Activated CD8-positive, alpha-beta memory T cell treated with anti-CD3 and anti-CD28 coated beads for 4 hours (primary cell): ENCODE measurements around the gene IFNA8.
A peak's percentile ranks its signal among the peaks of the same experiment; 100 is the strongest.
"Not testable (repeated sequence)": the region's sequence is repeated elsewhere in the genome, so short reads cannot be mapped to it uniquely, and the experiment has no call there.

Source experiments
- DNase-seq, 2 donors: peaks; one replicate each; pipeline ENCODE4 v3.0.0-alpha.2; 2020; ENCODE audit warnings: low read depth in 2 of 2

IFNA8 gene

DNA sequence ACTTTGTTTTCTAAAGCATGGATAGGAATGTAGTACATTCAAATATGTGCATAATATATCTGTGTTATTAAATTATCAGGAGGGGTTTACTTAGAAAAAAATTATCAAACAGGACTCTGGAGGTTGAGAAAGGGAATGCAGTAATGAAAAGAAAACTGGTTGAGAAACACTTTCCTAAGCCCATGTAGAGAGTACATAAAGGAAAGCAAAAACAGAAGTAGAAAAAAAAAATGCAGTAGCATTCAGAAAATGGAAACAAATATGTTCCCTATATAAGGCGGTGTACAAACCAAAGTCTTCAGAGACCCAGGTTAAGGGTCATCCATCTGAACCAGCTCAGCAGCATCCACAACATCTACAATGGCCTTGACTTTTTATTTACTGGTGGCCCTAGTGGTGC is at the start of gene IFNA8:
Gene IFNA8, plus strand, starts transcription at position 301 of the 400 bp plus-strand sequence. Its CDS starts 60 bp downstream, at position 361.
- DNase-seq: no peak

DNA sequence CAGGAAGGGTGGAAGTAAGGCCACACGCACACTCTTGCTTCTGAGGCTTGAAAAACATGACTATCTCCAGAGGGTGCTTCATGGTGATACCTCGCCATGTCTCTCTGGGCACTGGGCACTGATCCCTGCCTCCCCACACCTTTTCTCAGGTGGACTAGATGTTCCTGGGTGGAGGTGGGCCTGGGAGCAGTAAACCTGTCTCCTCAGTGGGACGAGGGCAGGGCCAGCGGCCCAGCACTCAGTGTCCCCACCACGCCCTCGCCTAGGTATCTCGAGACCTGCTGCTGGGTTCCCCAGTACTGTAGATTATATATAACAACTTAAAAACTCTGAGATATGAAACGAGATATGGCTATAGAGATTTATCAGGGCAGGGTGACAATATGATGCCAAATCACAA is 46.6 kb upstream of the IFNA8 start:
- DNase-seq: no peak

DNA sequence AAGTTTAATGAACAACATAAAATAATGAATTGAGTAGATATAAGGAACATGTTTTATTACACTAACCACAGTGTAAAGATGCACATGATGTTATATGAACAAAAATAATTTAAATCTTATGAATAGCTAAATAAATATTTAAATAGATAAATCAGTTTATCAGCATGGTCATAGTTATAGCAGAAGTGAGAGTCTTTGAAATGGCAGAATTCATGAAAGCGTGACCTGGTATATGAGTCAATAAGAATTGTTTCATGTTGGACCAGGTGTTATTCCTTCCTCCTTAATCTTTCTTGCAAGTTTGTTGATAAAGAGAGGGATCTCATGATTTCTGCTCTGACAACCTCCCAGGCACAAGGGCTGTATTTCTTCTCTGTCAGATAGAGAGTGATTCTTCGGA is 41.7 kb upstream of the IFNA8 start:
- not testable (repeated sequence) for DNase-seq

DNA sequence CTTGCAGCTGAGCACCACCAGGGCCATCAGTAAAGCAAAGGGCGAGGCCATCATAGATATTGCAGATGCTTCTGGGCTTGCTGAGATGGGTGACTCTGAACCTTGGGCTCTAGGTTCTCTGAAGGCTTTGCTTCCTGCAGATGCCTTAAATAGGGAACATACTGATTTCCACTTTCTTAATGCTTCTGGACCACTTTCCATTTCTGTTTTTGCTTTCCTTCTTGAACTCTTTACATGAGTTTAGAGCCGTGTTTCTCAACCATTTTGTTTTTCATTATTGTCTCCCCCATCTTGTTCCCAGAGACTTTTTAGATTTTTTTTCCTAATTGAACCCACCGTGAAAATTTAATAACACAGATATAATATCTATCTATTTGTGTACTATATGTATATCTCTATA is 41.0 kb upstream of the IFNA8 start, which contains the start of gene IFNA13:
Gene IFNA13, minus strand, starts transcription at position 101 of the 400 bp plus-strand sequence. Its CDS starts 47 bp downstream, at position 54.
- DNase-seq: no peak

DNA sequence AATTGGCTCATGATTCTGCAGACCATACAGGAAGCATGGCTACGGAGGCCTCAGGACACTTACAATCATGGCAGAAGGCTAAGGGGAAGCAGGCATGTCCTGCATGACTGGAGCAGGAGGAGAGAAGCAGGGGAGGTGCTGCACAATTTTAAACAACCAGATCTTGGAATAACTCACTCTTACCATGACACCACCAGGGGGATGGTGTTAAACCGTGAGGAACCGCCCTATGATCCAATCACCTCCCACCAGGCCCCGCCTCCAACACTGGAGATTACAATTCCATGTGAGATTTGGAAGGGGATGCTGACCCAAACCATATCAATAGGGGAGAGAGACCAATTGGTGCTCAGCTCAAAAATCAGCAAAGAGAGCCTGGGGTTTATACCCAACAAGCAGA is 37.5 kb upstream of the IFNA8 start:
- DNase-seq: not testable (repeated sequence)

DNA sequence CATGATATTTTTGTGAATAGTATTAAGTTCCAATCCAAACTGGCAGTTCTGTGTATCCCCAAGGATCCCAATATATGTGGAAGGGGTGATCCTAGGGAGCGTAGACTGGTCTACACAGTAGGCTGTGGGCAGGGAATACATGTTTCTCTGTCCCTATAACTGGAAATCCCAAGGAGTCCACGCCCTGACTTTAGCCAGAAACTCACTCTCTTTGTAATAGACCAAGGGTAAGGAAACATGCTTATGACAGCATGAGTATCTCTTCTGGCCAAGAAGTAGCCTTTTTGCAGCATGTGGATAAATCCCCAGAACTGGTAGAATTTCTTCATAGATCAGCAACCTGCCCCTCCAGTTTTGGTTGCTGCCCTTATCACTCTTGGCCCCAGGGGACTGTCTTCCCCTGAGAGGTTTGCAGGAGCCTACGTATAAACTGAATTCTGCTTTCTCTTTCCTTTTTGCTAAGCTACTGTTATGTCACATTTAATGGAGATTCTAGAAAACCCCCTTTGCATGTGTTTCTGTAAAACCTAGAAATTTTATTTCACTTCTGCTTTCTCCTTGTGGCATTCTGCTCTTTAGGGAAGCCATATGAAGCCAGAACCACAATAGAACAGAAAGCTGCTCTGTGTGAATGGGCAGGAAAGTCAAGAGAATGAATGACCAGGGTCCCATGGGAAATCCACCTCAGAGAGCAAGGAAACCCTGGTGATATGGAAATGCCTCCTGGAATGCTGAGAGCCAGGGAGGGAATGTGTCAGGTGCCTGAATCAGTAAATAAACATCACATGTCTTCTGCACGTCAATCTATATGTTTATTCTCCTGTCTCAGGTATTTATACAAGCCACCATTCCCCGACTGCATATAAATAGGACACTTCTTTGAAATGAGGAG is 27.2 kb upstream of the IFNA8 start:
- DNase-seq: no peak

DNA sequence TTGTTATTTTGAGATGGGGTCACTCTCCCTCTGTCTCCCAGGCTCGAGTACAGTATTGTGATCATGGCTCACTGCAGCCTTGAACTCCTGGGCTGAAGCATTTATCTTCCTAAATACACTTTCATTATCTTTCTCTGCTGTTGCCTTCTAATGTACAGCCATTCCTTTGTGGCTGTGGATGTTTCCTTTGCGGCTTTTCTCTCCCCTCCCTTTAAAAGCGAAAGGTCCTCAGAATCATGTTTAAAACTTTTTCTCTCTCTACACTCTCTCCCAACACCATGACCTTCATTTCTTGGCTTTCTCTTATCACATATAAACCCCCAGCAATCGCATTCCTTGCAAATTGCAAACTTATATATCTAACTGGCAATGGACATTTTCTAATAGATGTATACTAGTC is 25.3 kb upstream of the IFNA8 start:
- no peak for DNase-seq

DNA sequence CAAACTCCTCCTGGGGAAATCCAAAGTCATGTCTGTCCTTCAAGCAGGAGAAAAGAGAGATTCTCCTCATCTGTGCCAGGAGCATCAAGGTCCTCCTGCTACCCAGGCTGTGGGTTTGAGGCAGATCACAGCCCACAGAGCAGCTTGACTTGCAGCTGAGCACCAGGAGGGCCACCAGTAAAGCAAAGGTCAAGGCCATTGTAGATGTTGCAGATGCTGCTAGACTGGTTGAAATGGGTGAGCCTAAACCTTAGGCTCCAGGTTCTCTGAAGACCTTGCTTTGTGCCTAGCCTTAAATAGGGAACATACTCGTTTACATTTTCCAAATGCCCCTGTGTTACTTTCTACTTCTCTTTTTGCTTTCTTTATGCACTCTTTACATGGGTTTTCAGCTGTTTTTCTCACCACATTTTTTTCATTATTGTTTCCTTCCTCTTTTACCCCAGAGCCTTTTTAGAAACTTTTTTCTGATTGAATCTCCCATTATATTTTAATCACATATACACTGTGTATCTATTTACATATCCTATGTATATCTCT is 23.7 kb upstream of the IFNA8 start, which contains the start of gene IFNA2:
Gene IFNA2, minus strand, starts transcription at position 268 of the 540 bp plus-strand sequence. Its CDS starts 69 bp downstream, at position 199.
- DNase-seq: no peak

DNA sequence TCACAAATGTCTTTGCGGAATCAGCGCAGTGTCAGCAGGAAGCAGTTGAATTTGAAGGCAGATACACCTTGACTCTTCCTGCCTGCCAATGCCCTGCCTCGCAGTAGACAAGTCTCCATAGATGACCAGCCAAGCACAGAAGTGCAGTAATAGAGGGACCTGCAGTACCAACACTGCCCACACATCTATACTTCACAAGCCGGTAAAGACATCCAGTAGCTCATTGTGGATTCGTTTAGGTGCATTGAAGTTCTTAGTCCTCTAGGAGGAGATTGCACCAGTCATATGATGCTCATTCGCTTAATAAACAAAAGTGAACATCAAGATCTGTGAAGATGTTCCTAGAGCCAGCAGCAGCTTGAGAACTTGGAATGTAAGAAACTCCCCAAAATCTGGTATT is 16.6 kb upstream of the IFNA8 start:
- DNase-seq: no peak

DNA sequence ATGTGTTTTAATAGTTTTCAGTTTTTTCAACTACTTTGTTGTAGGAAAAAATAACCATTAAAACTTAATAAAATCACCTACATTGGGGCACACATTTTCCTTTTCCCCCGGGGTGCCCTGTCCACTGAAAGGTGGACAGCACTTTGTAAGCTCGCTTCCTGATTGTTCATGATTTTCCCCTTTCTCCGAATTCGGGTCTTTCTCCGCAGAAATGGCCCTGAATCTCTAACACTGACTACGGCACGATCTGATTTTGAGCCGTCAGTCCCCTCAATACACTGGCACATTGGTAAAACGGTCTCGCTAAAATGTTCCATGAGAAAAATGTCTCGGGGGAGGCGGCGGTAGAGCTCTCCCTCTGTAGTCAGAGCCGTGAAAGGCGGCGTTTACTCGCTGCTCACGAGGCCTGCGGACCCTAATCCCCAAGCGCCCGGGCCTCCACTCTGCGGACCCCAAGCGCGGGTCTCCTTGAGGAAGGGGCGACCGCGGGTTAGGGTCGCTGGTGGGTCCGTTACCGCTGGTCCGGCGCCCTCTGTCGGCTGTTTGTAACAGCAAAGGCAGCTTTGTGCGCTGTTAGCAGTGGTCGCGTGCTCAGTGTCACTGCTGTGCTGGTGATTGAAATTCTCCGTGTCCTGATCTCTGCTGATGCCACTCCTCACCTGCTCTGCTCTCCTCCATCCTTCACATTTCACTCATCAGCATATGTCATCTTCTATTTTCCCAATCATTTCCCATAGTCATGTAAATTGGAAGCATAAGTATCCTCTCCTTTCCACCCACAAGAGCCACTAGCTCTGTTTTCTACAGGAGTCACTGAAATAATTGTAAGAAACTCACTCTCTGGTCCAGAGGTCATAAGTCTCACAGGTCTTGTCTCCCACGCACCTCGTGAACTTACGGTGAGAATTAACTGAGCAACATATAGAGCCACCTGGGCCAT is 12.9 kb upstream of the IFNA8 start:
- DNase-seq: peak; percentile 7 to 20

DNA sequence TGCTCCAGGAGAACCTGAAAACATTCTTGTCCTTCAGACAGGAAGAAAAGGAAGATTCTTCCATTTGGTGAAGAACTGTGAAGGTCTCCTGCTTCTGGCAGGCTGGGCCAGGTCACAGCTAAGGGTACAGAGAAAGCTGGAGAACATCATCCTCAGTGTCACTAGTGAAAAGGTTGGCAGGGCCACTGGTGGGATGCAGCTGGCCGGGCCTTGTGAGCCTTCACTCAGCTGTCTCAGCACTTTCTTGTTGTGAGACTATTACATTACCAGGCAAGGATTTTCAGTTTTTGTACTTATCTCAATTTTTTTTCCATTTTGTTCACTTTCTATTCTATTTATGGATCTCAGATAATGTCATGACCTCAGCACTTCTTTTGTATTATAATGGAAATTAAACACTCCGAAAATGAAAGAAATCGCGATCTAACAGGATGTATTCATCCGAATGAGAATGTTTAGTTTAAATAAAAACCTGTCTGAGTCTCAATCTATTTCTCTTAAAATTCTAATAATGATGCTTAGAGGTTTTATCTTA is 9.9 kb upstream of the IFNA8 start:
- DNase-seq: no peak

DNA sequence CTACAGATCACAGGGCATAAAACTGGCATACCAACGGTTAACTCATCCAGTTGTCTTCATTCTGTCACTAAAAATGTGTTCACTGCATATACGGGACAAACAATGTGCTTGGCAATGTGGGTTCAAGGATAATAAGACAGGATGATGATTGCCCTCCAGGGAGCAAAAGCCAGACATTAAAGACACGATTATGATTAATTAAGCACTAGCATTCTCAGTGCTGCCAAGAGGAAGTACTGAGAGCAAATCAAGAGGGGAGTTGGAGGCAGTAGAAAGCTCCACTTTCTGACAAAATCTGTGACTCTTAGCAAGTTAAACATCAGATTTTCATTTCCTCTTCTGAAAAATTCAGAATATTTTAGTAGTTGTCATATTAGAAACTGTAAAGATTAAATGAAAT is 9.0 kb upstream of the IFNA8 start:
- DNase-seq: no peak

DNA sequence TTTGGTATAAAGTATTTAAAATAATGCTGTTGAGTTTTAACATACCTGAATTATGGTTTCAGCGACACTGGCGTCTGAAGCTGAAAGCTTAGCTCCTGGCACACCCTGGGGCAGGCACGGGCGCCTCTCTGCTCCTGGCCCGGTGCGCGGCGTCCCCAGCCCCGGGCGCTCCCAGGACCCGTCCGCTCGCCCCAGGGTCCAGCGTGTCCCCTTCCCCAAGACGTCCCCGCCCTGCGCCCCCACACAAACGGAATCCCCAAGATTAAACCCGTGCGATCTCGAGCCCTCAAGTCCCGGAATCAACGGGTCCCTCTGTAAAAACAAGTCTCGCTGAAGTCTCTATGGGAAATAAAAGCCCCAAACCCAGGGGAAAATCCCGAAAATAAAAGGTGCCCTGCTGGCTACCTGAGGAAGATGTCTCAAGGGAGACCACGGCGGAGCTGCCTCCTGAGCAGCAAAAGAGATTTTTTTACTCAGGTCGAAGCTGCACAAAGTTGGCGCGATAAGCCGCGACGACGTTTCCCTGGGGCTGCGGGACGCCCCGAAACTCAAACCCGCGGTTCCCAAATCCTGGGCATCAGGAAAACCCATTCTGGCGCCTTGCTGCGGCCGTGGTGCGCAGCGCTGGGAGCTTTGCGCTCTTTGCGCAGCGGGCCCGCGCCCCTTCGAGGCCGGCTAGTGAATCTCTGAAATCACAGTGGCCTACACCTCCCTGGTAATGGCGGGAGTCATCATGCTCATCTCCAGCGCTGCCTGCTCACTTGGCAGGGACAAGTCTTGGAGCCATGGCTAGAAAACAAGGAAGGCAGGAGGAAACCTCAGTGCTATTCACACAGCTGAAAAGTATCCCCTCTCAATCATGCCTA is 6.3 kb upstream of the IFNA8 start:
- DNase-seq: no peak

DNA sequence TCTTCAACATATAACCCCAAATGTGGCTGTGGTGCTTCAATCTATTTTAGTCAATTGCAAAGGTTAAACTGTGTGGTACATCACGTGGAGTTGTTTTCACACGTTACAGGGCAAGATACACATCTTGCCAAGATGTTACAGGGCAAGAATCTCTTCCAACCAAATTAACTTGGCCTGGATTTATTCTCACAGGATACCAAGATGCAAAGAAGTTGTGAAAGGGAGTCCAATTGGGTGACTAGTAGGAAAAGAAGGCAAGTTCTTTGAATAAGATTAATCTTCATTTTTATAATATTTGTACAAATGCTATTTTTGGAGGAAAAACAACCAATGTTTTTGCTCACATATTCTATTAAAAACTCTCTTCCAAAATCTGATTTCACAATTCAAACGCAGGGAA is 4.8 kb upstream of the IFNA8 start:
- no peak for DNase-seq

DNA sequence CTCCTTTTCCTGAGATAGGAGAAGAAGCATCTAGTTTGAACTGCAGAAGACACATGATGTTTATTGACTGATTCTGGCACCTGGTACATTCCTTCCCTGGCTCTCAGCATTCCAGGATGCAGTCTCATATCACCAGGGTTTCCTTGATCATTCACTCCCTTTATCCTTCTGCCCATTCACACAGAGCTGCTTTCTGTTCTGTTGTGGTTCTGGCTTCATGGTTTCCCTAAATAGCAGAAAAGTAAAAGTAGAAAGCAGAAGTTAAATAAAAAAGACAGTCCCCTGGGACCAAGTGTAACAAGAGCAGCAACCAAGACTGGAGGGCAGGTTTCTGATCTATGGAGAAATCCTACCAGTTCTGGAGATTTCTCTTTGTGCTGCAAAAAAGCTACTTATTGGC is 3.2 kb downstream of the IFNA8 start:
- DNase-seq: no peak

DNA sequence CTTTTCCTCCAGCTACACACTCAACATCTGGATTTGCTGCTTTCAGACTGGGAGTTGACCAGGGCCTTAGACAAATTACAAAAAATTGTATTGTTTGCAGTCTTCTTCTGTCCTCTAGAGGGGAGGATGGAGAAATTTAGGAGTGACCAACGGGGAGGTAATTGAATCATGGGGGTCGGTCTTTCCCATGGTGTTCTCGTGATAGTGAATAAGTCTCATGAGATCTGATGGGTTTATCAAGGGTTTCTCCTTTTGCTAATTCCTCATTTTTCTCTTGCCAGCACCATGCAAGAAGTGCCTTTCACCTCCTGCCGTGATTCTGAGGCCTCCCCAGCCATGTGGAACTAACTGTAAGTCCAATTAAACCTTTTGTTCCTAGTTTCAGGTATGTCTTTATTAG is 4.2 kb downstream of the IFNA8 start:
- DNase-seq: no peak

DNA sequence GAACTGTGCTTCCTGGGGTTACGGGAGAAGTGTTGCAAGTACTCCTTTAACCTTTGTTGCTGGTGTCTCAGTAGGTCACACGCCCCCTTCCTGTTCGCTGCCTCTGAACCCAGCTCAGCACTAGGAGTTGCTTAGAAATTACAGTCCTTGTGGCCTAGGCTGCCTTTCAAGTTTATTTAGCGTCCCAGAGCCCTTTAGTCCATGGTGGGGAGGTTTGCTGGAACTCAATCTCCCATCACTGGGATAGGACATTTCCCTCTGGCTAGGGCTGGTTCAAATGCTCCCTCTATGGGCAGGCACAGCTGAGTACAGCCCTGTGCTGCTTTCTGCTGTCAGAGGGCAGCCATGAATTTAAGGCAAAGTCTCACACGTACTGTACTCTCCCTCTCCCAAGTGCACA is 4.7 kb downstream of the IFNA8 start:
- DNase-seq: no peak

DNA sequence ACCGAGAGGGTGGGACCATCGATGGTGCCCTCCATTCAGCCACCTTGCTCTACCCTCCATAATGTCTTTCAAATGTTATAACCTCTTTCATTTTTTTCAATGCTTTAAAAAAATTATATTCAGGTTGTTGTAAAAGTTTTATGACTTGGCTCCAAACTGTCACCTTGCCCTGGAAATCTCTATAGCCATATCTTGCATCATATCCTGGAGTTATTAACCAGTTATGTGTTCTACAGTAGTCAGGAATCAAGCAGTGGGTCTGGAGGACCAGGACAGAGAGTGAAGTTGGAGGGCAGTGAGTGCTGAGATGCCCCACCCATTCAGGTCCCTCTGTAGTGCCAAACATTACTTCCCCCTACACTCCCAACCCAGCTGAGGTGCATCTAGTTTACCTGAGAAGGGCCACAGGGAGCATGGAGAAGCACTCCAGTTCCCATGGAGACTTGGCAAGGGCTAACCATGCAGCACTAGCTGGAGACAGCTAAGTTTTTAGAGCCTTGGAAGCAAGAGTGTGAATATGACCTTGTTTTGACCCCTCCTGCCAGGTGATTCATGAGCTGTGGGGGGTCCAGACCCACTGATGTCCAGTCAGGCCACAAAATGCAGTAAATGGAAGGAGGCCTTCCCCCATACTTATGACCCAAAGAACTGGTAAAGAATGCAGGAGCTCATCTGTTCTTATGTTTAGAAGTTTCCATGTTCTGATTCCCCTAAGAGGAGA is 5.5 kb downstream of the IFNA8 start:
- no peak for DNase-seq

DNA sequence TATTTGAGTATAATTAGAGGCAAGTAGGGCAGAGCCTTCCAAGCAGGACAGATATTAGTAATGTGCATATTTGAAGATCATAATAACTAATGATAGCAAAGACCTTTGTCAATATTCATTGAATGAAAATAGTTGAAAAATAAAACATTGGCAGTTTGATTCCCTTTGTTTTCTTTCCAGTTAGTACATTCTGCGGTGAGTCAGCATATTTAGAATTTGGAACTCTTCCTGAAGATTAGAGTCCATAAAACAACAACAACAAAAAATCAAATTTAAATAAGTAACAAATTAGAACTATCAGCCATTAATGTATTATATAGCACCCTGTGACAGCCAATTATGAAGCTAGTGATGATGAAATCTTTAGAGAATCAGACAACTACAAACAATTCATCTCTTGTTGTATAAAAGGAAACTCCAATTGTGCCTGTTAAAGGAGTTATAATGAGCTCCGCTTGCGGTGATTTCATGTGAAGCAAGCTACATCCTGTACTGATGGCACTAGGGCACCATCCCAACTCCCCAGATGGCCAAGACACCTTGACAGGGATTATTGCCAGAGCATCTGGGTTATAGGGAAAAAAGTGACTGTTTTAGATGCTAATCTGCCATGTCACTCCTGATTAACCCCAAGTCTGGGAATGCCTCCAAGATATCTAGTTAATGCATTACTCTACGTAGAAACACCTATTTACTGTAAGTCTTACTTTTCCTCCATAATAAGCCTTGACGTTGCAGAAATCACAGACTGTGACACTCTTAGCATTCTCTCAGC is 6.8 kb downstream of the IFNA8 start:
- DNase-seq: no peak
